Prostate gland (tissue), 2 donors: Measurements from ENCODE around the gene TUSC2. TPM values are rescaled to one million over a fixed set of nuclear protein-coding genes. Genes with fewer than 3 reads are reported as not detected.
"Not testable (repeated sequence)": the region's sequence is repeated elsewhere in the genome, so short reads cannot be mapped to it uniquely, and the experiment has no call there.

Source experiments
- DNase-seq: peaks from one replicate; pipeline ENCODE4 v3.0.0-alpha.2; 2019; ENCODE audit warnings: low spot score
- H3K27ac ChIP-seq, 2 donors: fragments of 200-600 bp; sonication (generic); 2 replicates each; pipeline ENCODE4 v1.5.1; 2017 to 2019
- H3K27me3 ChIP-seq: fragments of 200-600 bp; sonication (generic); replicated peaks from 2 replicates; pipeline ENCODE4 v1.5.1; 2019; ENCODE audit not compliant: insufficient read depth
- H3K36me3 ChIP-seq, 2 donors: fragments of 200-600 bp; sonication (generic); 1 replicate in 1 of 2; 2 replicates in 1 of 2; pipeline versions ENCODE4 v1.5.1 to v1.8.1; 2017 to 2019
- H3K4me1 ChIP-seq: fragments of 200-600 bp; sonication (generic); replicated peaks from 2 replicates; pipeline ENCODE4 v1.5.1; 2019
- H3K4me3 ChIP-seq, 2 donors: fragments of 200-600 bp; sonication (generic); 2 replicates each; pipeline ENCODE4 v1.5.1; 2017 to 2019
- H3K9me3 ChIP-seq: fragments of 200-600 bp; sonication (generic); 2 replicates; pipeline ENCODE4 v1.5.1; 2017
- POLR2A ChIP-seq: fragments of 450-650 bp; IDR thresholded peaks from one replicate; pipeline ENCODE4 v1.6.1; 2016; ENCODE audit warnings: antibody characterized with exemption, mild to moderate bottlenecking
- POLR2AphosphoS5 ChIP-seq: sonication (generic); formaldehyde crosslinking; IDR thresholded peaks from one replicate; pipeline ENCODE4 v1.6.1; 2017; ENCODE audit warnings: antibody characterized with exemption
- WGBS: methylation state at CpG from one replicate; pipeline ENCODE4 v1.1.5; 2018; 5-methylcytosine and 5-hydroxymethylcytosine counted together
- intact Hi-C: fragments of 100-400 bp; cut with DNase I; formaldehyde crosslinking; loops from one replicate; pipeline ENCODE4 v1.14.2; 2022
- total RNA-seq, 2 donors: library from RNA; depleted of rRNA; stranded (reverse); fragments of >200 nt; gene quantifications; one replicate each; pipeline ENCODE4 v1.1.0, GENCODE V29; 2016
- TF ChIP-seq, protein P1 (sequence below), 4 experiments: fragments of 200-600 bp in 2 of 4; fragments of 450-650 bp in 2 of 4; sonication (generic) in 2 of 4; IDR thresholded peaks; 1 replicate in 3 of 4; 2 replicates in 1 of 4; pipeline ENCODE4 v1.5.1; 2016 to 2019; ENCODE audit warnings: antibody characterized with exemption in 4 of 4, mild to moderate bottlenecking in 2 of 4, moderate library complexity in 2 of 4

Gene TUSC2
- total RNA-seq, 2 donors from 2014 or later, result 31.9 to 121 TPM

DNA sequence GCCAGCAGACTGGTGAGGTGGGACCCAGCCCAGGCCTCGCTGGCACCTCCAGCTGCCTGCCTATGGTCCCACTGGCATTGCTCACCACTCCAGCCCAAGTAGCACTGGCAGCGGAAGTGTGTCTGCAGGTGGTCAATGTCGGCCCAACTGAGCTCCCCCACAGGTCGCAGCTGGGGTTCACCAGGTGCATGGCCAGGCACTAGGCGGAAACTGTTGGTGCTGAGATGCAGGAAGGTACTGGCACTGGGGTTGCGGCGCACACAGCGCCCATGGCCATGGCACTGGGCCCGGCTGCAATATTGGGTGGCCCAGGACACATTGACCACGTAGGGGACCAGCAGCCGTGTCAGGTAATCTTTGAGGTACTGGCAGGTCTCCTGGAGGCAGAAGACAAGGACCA is 9.9 kb downstream of the TUSC2 start:
- no peak overlapping the region for H3K4me3 ChIP-seq
- H3K27me3 ChIP-seq, result no peaks in the 10 kb centered on the region
- no peaks in the 10 kb centered on the region for H3K36me3 ChIP-seq
- H3K9me3 ChIP-seq, result no peaks in the 10 kb centered on the region
- TF ChIP-seq, protein P1, sequence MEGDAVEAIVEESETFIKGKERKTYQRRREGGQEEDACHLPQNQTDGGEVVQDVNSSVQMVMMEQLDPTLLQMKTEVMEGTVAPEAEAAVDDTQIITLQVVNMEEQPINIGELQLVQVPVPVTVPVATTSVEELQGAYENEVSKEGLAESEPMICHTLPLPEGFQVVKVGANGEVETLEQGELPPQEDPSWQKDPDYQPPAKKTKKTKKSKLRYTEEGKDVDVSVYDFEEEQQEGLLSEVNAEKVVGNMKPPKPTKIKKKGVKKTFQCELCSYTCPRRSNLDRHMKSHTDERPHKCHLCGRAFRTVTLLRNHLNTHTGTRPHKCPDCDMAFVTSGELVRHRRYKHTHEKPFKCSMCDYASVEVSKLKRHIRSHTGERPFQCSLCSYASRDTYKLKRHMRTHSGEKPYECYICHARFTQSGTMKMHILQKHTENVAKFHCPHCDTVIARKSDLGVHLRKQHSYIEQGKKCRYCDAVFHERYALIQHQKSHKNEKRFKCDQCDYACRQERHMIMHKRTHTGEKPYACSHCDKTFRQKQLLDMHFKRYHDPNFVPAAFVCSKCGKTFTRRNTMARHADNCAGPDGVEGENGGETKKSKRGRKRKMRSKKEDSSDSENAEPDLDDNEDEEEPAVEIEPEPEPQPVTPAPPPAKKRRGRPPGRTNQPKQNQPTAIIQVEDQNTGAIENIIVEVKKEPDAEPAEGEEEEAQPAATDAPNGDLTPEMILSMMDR (IDR thresholded peaks at IDR 0.05), result no peak
- TF ChIP-seq POLR2AphosphoS5 (no peak), POLR2A (no peak)
- WGBS, result 84% methylated on average over 9 of the region's 11 CpGs
- peak overlapping the region; percentile 90 to 91 for H3K27ac ChIP-seq
- peaks cover 27% of the 10 kb centered on the region for H3K4me1 ChIP-seq
- intact Hi-C loops, result no loop called here
- no peak for DNase-seq

DNA sequence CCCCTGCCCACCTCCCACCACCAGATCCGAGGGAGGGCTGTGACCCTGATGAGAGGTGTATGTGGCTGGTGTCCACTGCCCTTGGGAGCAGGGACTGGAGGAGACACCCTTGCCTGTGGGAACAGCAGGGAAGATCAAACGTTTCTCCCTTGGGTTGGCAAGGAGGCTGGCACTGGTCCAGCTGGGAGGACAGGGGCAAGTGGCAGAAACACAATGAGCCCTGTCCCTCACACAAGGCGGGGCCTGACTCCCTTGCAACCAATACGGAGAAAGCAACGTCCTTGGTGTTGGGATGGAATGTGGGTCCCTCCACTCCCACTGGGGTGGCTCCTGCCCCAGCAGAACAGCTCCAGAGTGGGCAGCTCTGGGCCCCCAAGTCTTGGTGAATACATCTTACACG is 10.7 kb downstream of the TUSC2 start:
- 34% methylated on average over 6 of the region's 6 CpGs for WGBS
- no peaks in the 10 kb centered on the region for H3K9me3 ChIP-seq
- no peaks in the 10 kb centered on the region for H3K36me3 ChIP-seq
- TF ChIP-seq, protein P1 (IDR thresholded peaks at IDR 0.05), result no peak
- TF ChIP-seq POLR2A, result no peak
- TF ChIP-seq POLR2AphosphoS5, result no peak
- peak overlapping the region; percentile 90 to 91 for H3K27ac ChIP-seq
- no peak for DNase-seq
- no peak overlapping the region for H3K4me3 ChIP-seq
- no peaks in the 10 kb centered on the region for H3K27me3 ChIP-seq
- intact Hi-C loops, result no loop called here
- H3K4me1 ChIP-seq, result peaks cover 27% of the 10 kb centered on the region

DNA sequence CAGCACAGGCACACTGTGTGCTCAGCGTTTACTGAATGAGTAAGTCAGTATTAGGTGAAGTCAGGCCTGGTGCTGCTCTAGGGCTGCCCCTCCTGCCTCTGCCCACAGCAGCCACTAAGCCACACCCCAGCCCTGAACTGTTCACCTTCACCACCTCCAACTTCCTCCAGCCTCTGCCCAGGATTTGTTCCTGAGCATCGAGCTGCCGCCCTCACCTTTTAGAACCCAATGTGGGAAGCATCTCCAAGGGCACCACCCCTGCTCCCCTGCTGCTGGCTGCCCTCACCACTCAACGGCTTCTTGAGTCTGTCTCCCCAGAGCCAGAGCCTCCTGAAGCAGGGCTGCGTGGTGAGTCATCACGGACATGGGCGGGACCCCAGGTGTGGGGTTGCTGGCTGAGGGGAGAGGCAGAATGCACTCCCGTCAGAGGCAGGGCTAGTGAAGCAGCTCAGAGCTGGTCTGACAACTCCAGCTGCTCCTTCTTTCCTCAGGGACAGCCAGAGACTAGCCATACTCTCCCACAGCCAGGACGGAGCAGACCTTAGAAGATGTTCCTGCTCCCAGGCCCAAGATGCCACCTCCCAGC is 11.3 kb downstream of the TUSC2 start:
- Histone ChIP-seq H3K9me3 (no peaks in the 10 kb centered on the region), H3K27ac (peak overlapping the region; percentile 90 to 91), H3K4me3 (no peak overlapping the region), H3K27me3 (no peaks in the 10 kb centered on the region), H3K36me3 (no peaks in the 10 kb centered on the region), H3K4me1 (peaks cover 27% of the 10 kb centered on the region)
- TF ChIP-seq, protein P1 (IDR thresholded peaks at IDR 0.05), result no peak
- TF ChIP-seq POLR2AphosphoS5, result peak; percentile 92
- peak; percentile 86 for TF ChIP-seq POLR2A
- 16% methylated on average over 9 of the region's 9 CpGs for WGBS
- intact Hi-C loops, result no loop called here
- peak; percentile 92 for DNase-seq

DNA sequence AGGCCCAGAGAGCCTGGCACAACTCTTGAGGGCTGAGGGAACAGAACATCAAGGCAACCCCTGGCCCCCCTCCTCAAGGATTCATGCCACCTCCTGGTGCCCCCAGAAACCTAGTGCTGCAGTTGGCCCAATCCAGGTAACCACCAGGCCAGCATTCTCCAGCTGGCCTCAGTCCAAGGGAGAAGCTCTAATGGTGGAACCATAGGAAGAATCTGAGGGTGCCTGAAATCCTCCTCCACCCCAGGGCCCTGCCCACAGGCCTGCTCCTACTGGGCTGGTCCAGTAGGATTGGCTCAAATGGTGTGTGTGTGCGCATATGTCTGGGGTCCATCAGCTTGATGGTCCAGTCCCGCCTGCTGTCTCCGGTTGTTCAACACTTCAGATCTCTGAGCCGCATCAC is 13.2 kb downstream of the TUSC2 start:
- WGBS, result 100% methylated on average over 4 of the region's 4 CpGs
- Histone ChIP-seq H3K27ac (peak overlapping the region in 1 of 2 donors; percentile 18), H3K36me3 (no peaks in the 10 kb centered on the region), H3K4me3 (no peak overlapping the region), H3K27me3 (no peaks in the 10 kb centered on the region), H3K4me1 (peaks cover 19% of the 10 kb centered on the region), H3K9me3 (no peaks in the 10 kb centered on the region)
- intact Hi-C loops, result no loop called here
- no peak for DNase-seq
- TF ChIP-seq POLR2A, result no peak
- TF ChIP-seq, protein P1 (IDR thresholded peaks at IDR 0.05), result no peak
- TF ChIP-seq POLR2AphosphoS5, result no peak

DNA sequence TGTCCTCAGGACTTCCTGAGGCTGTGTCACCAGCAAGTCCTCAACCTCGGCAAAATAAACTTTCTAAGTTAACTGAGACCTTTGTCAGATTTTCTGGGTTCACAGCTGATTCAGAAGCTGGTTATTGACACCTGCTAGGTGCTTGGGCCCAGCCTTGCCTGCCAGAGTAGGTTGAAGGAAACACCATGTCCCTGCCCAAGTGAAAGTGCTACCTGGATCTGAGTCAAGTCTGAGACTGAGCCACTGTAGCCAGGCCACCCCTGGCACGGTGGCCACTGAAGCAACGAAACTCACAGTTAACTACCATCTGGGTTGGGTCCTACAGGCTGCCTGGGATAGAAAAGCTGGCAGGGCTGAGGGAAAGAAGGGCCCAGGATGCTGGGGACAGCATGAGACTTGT is 13.7 kb downstream of the TUSC2 start:
- H3K27me3 ChIP-seq, result no peaks in the 10 kb centered on the region
- TF ChIP-seq POLR2AphosphoS5 (no peak), POLR2A (no peak)
- TF ChIP-seq, protein P1 (IDR thresholded peaks at IDR 0.05), result no peak
- no peaks in the 10 kb centered on the region for H3K36me3 ChIP-seq
- peak overlapping the region in 1 of 2 donors; percentile 18 for H3K27ac ChIP-seq
- DNase-seq, result no peak
- H3K9me3 ChIP-seq, result no peaks in the 10 kb centered on the region
- 72% methylated on average over 3 of the region's 3 CpGs for WGBS
- intact Hi-C loops, result no loop called here
- H3K4me1 ChIP-seq, result peaks cover 19% of the 10 kb centered on the region
- no peak overlapping the region for H3K4me3 ChIP-seq

DNA sequence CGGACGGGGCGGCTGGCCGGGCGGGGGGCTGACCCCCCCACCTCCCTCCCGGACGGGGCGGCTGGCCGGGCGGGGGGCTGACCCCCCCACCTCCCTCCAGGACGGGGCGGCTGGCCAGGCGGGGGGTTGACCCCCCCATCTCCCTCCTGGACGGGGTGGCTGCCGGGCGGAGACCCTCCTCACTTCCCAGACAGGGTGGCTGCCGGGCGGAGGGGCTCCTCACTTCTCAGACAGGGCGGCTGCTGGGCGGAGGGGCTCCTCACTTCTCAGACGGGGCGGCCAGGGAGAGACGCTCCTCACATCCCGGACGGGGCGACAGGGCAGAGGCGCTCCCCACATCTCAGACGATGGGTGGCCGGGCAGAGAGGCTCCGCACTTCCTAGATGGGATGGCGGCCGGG is 16.0 kb downstream of the TUSC2 start:
- H3K27ac ChIP-seq, DNase-seq, H3K4me1 ChIP-seq, intact Hi-C loops, H3K36me3 ChIP-seq, H3K9me3 ChIP-seq, H3K4me3 ChIP-seq, H3K27me3 ChIP-seq: not testable (repeated sequence)
- WGBS, result 89% methylated on average over 20 of the region's 32 CpGs
